ENCODE data around the gene CSTPP1.
"Not testable (repeated sequence)": the region's sequence is repeated elsewhere in the genome, so short reads cannot be mapped to it uniquely, and the experiment has no call there.

Gene CSTPP1

DNA sequence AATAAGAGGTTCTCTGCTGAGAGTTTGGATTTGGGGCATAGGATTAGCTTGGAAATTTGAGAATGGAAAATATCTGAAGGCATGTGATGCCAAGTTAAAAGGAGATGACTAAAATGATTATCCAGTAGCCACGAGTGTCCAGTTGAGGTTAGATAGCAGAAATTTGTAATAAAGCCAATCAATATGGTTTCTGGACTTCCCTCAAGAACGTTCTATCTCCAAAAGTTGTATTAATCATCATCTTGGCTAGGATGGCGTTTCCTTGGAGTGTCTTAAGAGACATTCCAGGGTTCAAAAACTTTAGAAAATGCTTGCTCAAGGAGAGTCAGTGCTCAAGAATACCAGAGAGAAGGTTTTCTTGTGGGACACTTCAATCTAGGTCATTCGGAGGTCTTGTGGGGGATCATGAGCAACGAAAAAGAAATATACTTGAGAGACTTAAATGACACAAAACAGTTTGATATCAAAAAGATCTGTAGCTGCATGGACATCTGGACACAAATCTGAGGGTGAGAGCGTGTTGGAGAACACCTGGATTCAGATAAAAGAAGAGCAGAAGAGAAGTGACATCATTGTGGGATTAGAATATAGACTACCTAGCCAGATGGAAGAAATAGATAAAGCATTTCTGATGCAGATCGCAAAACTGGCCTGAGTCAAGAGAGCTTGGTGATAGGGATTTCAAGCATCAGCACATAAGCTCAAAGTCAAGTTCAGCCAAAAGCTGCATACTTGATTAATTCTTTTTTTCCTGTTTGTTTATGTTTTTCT, 142.4 kb downstream of the CSTPP1 start:
- no peak overlapping the region for H3K23ac ChIP-seq (ENCODE audit: low read depth, low read length, poor library complexity)
- no peak overlapping the region for H2BK12ac ChIP-seq (ENCODE audit: low read length)
- H3K4ac ChIP-seq (ENCODE audit: low read length): no peak overlapping the region
- H2BK15ac ChIP-seq (ENCODE audit: low read length): no peak overlapping the region
- H4K91ac ChIP-seq (ENCODE audit: low read depth, low read length, poor library complexity): no peak overlapping the region
- H3K4me2 ChIP-seq (ENCODE audit: insufficient read depth, low read length, poor library complexity, severe bottlenecking): no peak overlapping the region
- H3K36me3 ChIP-seq (replicated peaks in 1 of 2; ENCODE audit: control insufficient read depth in 2 of 2, insufficient read depth in 2 of 2, low read length in 2 of 2): no peaks in the 10 kb centered on the region
- no peaks in the 10 kb centered on the region for H3K79me1 ChIP-seq (ENCODE audit: low read depth, low read length)
- H3K14ac ChIP-seq (ENCODE audit: low read length): no peak overlapping the region
- no peak overlapping the region for H3K27ac ChIP-seq (replicated peaks; ENCODE audit: low read length)
- H2AFZ ChIP-seq (ENCODE audit: low read length): no peak overlapping the region
- H2AK5ac ChIP-seq (ENCODE audit: low read depth, low read length): no peak overlapping the region
- H3K9ac ChIP-seq (ENCODE audit: low read depth, low read length, poor library complexity): no peak overlapping the region
- no peaks in the 10 kb centered on the region for H3K9me3 ChIP-seq (replicated peaks in 1 of 2; ENCODE audit: control insufficient read depth in 2 of 2, insufficient read depth in 1 of 2, low read depth in 1 of 2, low read length in 2 of 2)
- no peak overlapping the region for H2BK120ac ChIP-seq (ENCODE audit: low read depth, low read length)
- H4K8ac ChIP-seq (ENCODE audit: low read depth, low read length): no peak overlapping the region
- H3K4me1 ChIP-seq (ENCODE audit: control insufficient read depth in 2 of 2, insufficient read depth in 1 of 2, low read depth in 1 of 2, low read length in 2 of 2): no peaks in the 10 kb centered on the region
- H2BK5ac ChIP-seq (ENCODE audit: low read length): no peak overlapping the region
- H3K27me3 ChIP-seq (ENCODE audit: control insufficient read depth in 3 of 3, insufficient read depth in 3 of 3, low read depth in 1 of 3, low read length in 3 of 3): no peaks in the 10 kb centered on the region
- H3K18ac ChIP-seq (ENCODE audit: low read length): no peak overlapping the region
- no peak overlapping the region for H3K4me3 ChIP-seq (ENCODE audit: low read length in 2 of 2)
- DNase-seq (ENCODE audit: low spot score): no peak
- WGBS, 2 donors (ENCODE audit: extremely low coverage in 2 of 2, insufficient read length in 2 of 2, insufficient replicate concordance in 1 of 2): no CpG with 5 or more reads among the region's 7 CpGs

DNA sequence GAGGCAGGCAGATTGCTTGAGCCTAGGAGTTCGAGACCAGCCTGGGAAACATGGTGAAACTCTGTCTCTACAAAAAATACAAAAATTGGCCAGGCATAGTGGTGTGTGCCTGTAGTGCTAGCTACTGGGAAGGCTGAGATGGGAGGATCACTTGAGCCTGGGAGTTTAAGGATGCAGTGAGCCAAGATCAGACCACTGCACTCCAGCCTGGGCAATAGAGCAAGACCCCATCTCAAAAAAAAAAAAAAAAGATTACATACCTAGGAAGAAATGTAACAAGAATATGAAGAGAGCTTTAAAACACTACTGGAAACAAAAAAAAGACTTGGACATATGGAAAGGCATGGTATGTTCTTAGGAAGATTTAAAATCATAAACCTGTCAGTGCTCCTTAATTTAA, 144.2 kb downstream of the CSTPP1 start:
- not testable (repeated sequence) for H2BK12ac ChIP-seq (ENCODE audit: low read length); H2AFZ ChIP-seq (ENCODE audit: low read length); H4K8ac ChIP-seq (ENCODE audit: low read depth, low read length); H3K18ac ChIP-seq (ENCODE audit: low read length); H3K4me3 ChIP-seq (ENCODE audit: low read length in 2 of 2); H4K91ac ChIP-seq (ENCODE audit: low read depth, low read length, poor library complexity); H2AK5ac ChIP-seq (ENCODE audit: low read depth, low read length); H3K23ac ChIP-seq (ENCODE audit: low read depth, low read length, poor library complexity); H2BK15ac ChIP-seq (ENCODE audit: low read length); H3K4ac ChIP-seq (ENCODE audit: low read length); H3K36me3 ChIP-seq (replicated peaks in 1 of 2; ENCODE audit: control insufficient read depth in 2 of 2, insufficient read depth in 2 of 2, low read length in 2 of 2); H3K4me2 ChIP-seq (ENCODE audit: insufficient read depth, low read length, poor library complexity, severe bottlenecking); H3K4me1 ChIP-seq (ENCODE audit: control insufficient read depth in 2 of 2, insufficient read depth in 1 of 2, low read depth in 1 of 2, low read length in 2 of 2); H3K9ac ChIP-seq (ENCODE audit: low read depth, low read length, poor library complexity); H3K27ac ChIP-seq (replicated peaks; ENCODE audit: low read length); H2BK5ac ChIP-seq (ENCODE audit: low read length); H3K79me1 ChIP-seq (ENCODE audit: low read depth, low read length); DNase-seq (ENCODE audit: low spot score); H3K14ac ChIP-seq (ENCODE audit: low read length); H3K27me3 ChIP-seq (ENCODE audit: control insufficient read depth in 3 of 3, insufficient read depth in 3 of 3, low read depth in 1 of 3, low read length in 3 of 3); H2BK120ac ChIP-seq (ENCODE audit: low read depth, low read length); H3K9me3 ChIP-seq (replicated peaks in 1 of 2; ENCODE audit: control insufficient read depth in 2 of 2, insufficient read depth in 1 of 2, low read depth in 1 of 2, low read length in 2 of 2)
- WGBS, 2 donors (ENCODE audit: extremely low coverage in 2 of 2, insufficient read length in 2 of 2, insufficient replicate concordance in 1 of 2): no CpG with 5 or more reads among the region's 1 CpG

- Histone ChIP-seq H3K14ac (ENCODE audit: low read length) (no peak overlapping the region), H3K4me2 (ENCODE audit: insufficient read depth, low read length, poor library complexity, severe bottlenecking) (no peak overlapping the region), H3K79me1 (ENCODE audit: low read depth, low read length) (no peaks in the 10 kb centered on the region), H2BK120ac (ENCODE audit: low read depth, low read length) (no peak overlapping the region), H3K4me1 (ENCODE audit: control insufficient read depth in 2 of 2, insufficient read depth in 1 of 2, low read depth in 1 of 2, low read length in 2 of 2) (no peaks in the 10 kb centered on the region), H3K27me3 (ENCODE audit: control insufficient read depth in 3 of 3, insufficient read depth in 3 of 3, low read depth in 1 of 3, low read length in 3 of 3) (no peaks in the 10 kb centered on the region), H3K18ac (ENCODE audit: low read length) (no peak overlapping the region), H2AFZ (ENCODE audit: low read length) (no peak overlapping the region), H3K27ac (replicated peaks; ENCODE audit: low read length) (no peak overlapping the region), H2BK12ac (ENCODE audit: low read length) (no peak overlapping the region), H4K91ac (ENCODE audit: low read depth, low read length, poor library complexity) (no peak overlapping the region), H3K9ac (ENCODE audit: low read depth, low read length, poor library complexity) (no peak overlapping the region), H2BK15ac (ENCODE audit: low read length) (no peak overlapping the region), H3K4ac (ENCODE audit: low read length) (no peak overlapping the region), H2BK5ac (ENCODE audit: low read length) (no peak overlapping the region), H4K8ac (ENCODE audit: low read depth, low read length) (no peak overlapping the region), H3K4me3 (ENCODE audit: low read length in 2 of 2) (no peak overlapping the region), H3K36me3 (replicated peaks in 1 of 2; ENCODE audit: control insufficient read depth in 2 of 2, insufficient read depth in 2 of 2, low read length in 2 of 2) (no peaks in the 10 kb centered on the region), H3K9me3 (replicated peaks in 1 of 2; ENCODE audit: control insufficient read depth in 2 of 2, insufficient read depth in 1 of 2, low read depth in 1 of 2, low read length in 2 of 2) (no peaks in the 10 kb centered on the region), H3K23ac (ENCODE audit: low read depth, low read length, poor library complexity) (no peak overlapping the region), H2AK5ac (ENCODE audit: low read depth, low read length) (no peak overlapping the region)
- DNase-seq (ENCODE audit: low spot score): no peak
Measured at GRCh38 chr11:47083913-47084312, 147.4 kb downstream of the CSTPP1 start.

- Histone ChIP-seq H3K23ac (ENCODE audit: low read depth, low read length, poor library complexity) (no peak overlapping the region), H3K9me3 (replicated peaks in 1 of 2; ENCODE audit: control insufficient read depth in 2 of 2, insufficient read depth in 1 of 2, low read depth in 1 of 2, low read length in 2 of 2) (peaks cover 0 to 4% of the 10 kb centered on the region in 2 donors), H3K36me3 (replicated peaks in 1 of 2; ENCODE audit: control insufficient read depth in 2 of 2, insufficient read depth in 2 of 2, low read length in 2 of 2) (no peaks in the 10 kb centered on the region), H2AFZ (ENCODE audit: low read length) (no peak overlapping the region), H3K4ac (ENCODE audit: low read length) (no peak overlapping the region), H3K27ac (replicated peaks; ENCODE audit: low read length) (no peak overlapping the region), H3K9ac (ENCODE audit: low read depth, low read length, poor library complexity) (no peak overlapping the region), H3K79me1 (ENCODE audit: low read depth, low read length) (no peaks in the 10 kb centered on the region), H3K4me2 (ENCODE audit: insufficient read depth, low read length, poor library complexity, severe bottlenecking) (no peak overlapping the region), H2BK12ac (ENCODE audit: low read length) (no peak overlapping the region), H3K14ac (ENCODE audit: low read length) (no peak overlapping the region), H3K4me1 (ENCODE audit: control insufficient read depth in 2 of 2, insufficient read depth in 1 of 2, low read depth in 1 of 2, low read length in 2 of 2) (no peaks in the 10 kb centered on the region), H2BK15ac (ENCODE audit: low read length) (no peak overlapping the region), H2BK5ac (ENCODE audit: low read length) (no peak overlapping the region), H3K4me3 (ENCODE audit: low read length in 2 of 2) (no peak overlapping the region), H3K18ac (ENCODE audit: low read length) (no peak overlapping the region), H4K8ac (ENCODE audit: low read depth, low read length) (no peak overlapping the region), H4K91ac (ENCODE audit: low read depth, low read length, poor library complexity) (no peak overlapping the region), H2BK120ac (ENCODE audit: low read depth, low read length) (no peak overlapping the region), H2AK5ac (ENCODE audit: low read depth, low read length) (no peak overlapping the region), H3K27me3 (ENCODE audit: control insufficient read depth in 3 of 3, insufficient read depth in 3 of 3, low read depth in 1 of 3, low read length in 3 of 3) (no peaks in the 10 kb centered on the region)
- no CpG with 5 or more reads among the region's 3 CpGs for WGBS, 2 donors (ENCODE audit: extremely low coverage in 2 of 2, insufficient read length in 2 of 2, insufficient replicate concordance in 1 of 2)
- DNase-seq (ENCODE audit: low spot score): no peak
Measured at GRCh38 chr11:47087801-47088200, 151.2 kb downstream of the CSTPP1 start.

Data from neuronal stem cell (in vitro differentiated cells).